ENCODE results near the gene PPP2CA.

Gene PPP2CA

DNA sequence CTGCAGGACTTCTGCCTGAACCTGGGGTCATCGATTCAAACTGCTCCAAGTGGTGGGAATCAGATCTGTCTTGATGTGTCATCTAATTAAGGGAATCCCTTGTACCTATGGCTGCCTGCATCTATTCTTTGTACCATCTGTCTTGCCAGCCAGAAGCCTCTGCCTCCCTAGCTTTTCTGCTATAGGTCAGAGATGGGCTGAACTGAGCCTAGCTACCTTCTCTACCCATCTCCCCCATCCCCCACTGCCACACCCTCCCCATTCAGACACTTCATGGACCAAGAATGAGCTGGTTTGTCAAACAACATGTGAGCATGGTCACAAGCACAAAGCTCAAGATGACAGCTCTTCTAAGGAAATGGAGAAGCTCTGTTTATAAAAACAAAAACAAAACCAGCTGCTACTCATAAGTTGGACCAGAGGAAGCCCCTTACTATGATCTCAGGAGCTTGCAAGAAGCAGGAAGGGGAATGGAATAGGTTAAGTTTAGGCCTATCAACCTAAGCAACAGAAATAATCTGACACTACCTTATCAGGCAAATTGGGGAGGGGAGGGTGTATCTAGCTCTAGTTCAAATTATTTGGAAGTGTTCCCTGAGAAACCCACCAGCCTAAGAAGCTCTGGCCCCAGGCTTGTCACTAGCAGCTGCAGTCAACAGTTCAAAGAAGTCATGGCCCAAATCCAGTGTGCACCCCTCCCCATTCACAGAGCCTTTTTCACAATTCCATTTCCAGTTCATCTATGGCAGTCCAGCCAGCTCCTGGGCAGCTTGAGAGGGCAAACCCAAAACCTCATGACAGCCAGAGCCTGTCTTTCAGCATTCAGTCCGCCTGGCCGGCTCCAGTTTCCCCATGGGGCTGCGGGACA is 79.0 kb downstream of the PPP2CA start:
- in situ Hi-C loops (cut with HindIII; ENCODE audit: low pct_unique_long_range_greater_than_20kb, low sequenced_read_pairs), result no loop called here
- no peak for TF ChIP-seq JUND (IDR thresholded peaks at IDR 0.05; ENCODE audit: low read depth)
- DNase-seq (ENCODE audit: low read depth in 1 of 2, low spot score in 1 of 2), result no peak

DNA sequence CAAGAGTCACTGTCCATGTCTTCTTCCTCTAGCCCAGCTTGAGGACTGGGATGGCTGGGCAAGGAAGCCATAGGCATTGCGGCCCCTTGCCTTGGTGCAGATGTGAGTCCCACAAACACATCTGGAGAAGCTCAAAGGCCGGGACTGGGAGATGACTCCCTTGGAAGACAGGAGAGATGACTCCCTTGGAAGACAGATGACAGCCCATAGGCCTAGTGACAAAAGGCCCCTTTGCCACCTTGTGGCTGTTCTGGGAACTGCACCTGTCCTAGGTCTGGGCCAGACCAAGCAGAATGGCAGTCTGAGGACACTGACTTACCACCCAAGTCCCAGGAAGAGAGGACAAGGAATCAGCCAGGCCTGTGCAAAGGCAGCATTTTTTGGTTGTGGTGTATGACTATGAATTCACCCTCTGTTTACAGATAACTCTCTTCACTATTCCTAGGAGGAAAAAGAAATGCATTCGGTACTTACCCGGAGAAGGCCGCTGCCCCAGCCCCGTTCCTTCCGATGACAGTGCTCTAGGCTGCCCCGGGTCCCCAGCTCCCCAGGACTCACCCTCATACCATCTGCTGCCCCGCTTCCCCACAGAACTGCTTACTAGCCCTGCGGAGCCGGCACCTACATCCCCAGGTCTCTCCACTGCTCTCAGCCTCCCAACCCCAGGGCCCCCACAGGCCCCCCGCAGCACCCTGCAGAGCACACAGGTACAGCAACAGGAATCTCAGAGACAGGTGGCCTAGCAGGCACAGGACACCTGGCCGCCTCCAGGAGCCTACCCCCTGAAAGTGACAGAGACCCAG is 79.9 kb downstream of the PPP2CA start:
- in situ Hi-C loops (cut with HindIII; ENCODE audit: low pct_unique_long_range_greater_than_20kb, low sequenced_read_pairs), result no loop called here
- peak in 1 of 2 experiments; percentile 84 for DNase-seq (ENCODE audit: low read depth in 1 of 2, low spot score in 1 of 2)
- TF ChIP-seq JUND (IDR thresholded peaks at IDR 0.05; ENCODE audit: low read depth), result no peak

DNA sequence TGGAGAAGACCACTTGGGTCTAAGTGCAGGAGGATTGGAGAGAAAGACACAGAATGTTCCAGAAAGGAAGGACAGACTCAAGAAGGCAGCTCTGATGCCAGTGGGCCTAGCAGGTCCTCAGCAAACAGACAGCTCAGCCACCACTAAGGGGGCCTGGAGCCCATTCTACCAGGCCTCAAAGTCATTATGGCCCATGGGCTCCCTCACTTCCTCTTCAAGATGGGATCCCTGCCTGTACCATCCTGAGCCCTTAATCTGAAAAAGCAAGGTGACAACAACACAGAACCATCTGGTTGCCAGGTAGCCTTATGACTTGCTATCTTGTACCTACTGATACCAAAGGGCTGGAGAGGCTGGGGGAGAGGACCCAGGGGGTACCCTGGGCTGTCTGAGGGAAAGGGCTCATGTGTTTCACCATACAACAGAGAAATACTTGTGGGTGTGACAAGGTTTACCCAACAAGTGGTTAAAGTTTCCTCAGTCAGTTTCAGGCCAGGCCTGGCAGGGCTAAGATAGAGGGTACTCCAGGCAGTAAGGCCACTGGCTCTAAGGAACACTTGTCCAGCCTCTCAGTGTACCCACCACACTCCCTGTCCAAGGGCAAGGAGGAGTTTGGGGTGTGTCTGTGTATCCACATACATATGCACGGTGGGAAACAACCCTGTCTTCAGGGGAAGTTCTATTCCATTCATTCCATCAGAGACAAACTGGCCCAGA is 80.7 kb downstream of the PPP2CA start:
- TF ChIP-seq JUND (IDR thresholded peaks at IDR 0.05; ENCODE audit: low read depth), result no peak
- DNase-seq (ENCODE audit: low read depth in 1 of 2, low spot score in 1 of 2), result no peak
- in situ Hi-C loops (cut with HindIII; ENCODE audit: low pct_unique_long_range_greater_than_20kb, low sequenced_read_pairs), result no loop called here
